Activated B cell treated with CpG ODN at 0.5 μM for 24 hours (primary cell): ENCODE data around the gene ANP32B. TPM values are rescaled to one million over a fixed set of nuclear protein-coding genes. Genes with fewer than 3 reads are reported as not detected.
A peak's percentile ranks its signal among the peaks of the same experiment; 100 is the strongest.

ENCODE experiments used
- ATAC-seq: fragments of 200-7000 bp; cut with Tn5 transposase; one replicate; pipeline ENCODE4 v1.10.0; 2021; ENCODE audit warnings: low read depth, mild to moderate bottlenecking, moderate library complexity
- CTCF ChIA-PET: fragments of 350-600 bp; sonication (Branson Sonifier 250); formaldehyde crosslinking; loops from one replicate; lab custom pipeline; 2021; ENCODE audit warnings: antibody characterized with exemption; lab: Charles Lee
- POLR2A ChIA-PET: fragments of 350-600 bp; sonication (Branson Sonifier 250); formaldehyde crosslinking; loops from one replicate; lab custom pipeline; 2021; ENCODE audit warnings: antibody characterized with exemption; lab: Charles Lee
- DNase-seq: peaks from one replicate; pipeline ENCODE4 v3.0.0; 2022
- H3K27ac Mint-ChIP-seq: one replicate; pipeline ENCODE4 v1.8.0; 2020; ENCODE audit warnings: mixed read lengths
- H3K27me3 Mint-ChIP-seq: one replicate; pipeline ENCODE4 v1.8.0; 2021; ENCODE audit warnings: mixed read lengths
- H3K36me3 Mint-ChIP-seq: one replicate; pipeline ENCODE4 v1.8.0; 2021; ENCODE audit warnings: low read depth, mixed read lengths
- H3K4me1 Mint-ChIP-seq: one replicate; pipeline ENCODE4 v1.8.0; 2021; ENCODE audit warnings: mixed read lengths
- H3K4me3 Mint-ChIP-seq: one replicate; pipeline ENCODE4 v1.8.0; 2020; ENCODE audit warnings: mild to moderate bottlenecking, mixed read lengths
- H3K9me3 Mint-ChIP-seq: one replicate; pipeline ENCODE4 v1.8.0; 2020; ENCODE audit warnings: mixed read lengths
- intact Hi-C: fragments of 100-400 bp; cut with micrococcal nuclease; formaldehyde crosslinking; loops from one replicate; pipeline ENCODE4 v1.15.1; 2024
- total RNA-seq: library from RNA; stranded (reverse); gene quantifications from 2 replicates; pipeline ENCODE4 v1.2.3, GENCODE V29; 2022
- TF ChIP-seq, protein P1 (sequence below): fragments of 200-600 bp; IDR thresholded peaks from one replicate; pipeline ENCODE4 v1.8.0; 2022; ENCODE audit warnings: antibody characterized with exemption, mild to moderate bottlenecking

The ANP32B gene
- total RNA-seq, 1 donor from 2014 or later: 162 TPM

GRCh38 chr9:98039607-98040017 is 56.5 kb downstream of the ANP32B start:
- peak overlapping the region; percentile 46 for H3K27ac Mint-ChIP-seq
- peak overlapping the region; percentile 76 for H3K4me3 Mint-ChIP-seq
- no peaks in the 10 kb centered on the region for H3K9me3 Mint-ChIP-seq
- CTCF ChIA-PET: interaction anchor here (1.0 kb wide), 2 partner anchors 32 to 116 kb away, joined by 3 to 5 read pairs; no protein-coding TSS in a partner anchor
- TF ChIP-seq, protein P1, sequence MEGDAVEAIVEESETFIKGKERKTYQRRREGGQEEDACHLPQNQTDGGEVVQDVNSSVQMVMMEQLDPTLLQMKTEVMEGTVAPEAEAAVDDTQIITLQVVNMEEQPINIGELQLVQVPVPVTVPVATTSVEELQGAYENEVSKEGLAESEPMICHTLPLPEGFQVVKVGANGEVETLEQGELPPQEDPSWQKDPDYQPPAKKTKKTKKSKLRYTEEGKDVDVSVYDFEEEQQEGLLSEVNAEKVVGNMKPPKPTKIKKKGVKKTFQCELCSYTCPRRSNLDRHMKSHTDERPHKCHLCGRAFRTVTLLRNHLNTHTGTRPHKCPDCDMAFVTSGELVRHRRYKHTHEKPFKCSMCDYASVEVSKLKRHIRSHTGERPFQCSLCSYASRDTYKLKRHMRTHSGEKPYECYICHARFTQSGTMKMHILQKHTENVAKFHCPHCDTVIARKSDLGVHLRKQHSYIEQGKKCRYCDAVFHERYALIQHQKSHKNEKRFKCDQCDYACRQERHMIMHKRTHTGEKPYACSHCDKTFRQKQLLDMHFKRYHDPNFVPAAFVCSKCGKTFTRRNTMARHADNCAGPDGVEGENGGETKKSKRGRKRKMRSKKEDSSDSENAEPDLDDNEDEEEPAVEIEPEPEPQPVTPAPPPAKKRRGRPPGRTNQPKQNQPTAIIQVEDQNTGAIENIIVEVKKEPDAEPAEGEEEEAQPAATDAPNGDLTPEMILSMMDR: no peak
- peaks cover 4% of the 10 kb centered on the region for H3K27me3 Mint-ChIP-seq
- intact Hi-C loops: no loop called here
- H3K4me1 Mint-ChIP-seq: peaks cover 58% of the 10 kb centered on the region
- POLR2A ChIA-PET: interaction anchor here (1.1 kb wide), 3 partner anchors 17 to 117 kb away, joined by 3 to 5 read pairs (median 4); partner anchors contain the start of genes NANS and TRMO
- DNase-seq: no peak
- H3K36me3 Mint-ChIP-seq: no peaks in the 10 kb centered on the region
- peak; percentile 22 for ATAC-seq

DNA sequence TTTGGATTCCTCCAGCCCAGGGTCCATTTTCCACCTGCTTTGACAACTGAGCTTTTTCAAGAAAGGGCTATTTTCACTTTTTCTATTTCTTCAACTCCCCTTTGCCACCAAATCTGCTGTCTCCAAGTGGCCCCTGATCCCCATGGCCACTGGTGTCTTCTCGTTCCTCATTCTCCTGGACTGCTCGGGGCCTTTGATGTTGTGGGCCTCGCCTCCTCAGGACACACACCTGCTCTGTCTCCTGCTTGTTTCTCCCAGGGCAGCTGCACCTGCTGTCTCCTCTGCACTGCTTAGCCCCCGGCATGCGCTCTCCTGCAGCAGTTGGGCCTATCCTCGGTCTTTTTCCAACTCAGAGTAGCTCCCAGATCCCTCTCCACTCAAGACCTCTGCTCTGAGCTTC is 57.1 kb downstream of the ANP32B start:
- peaks cover 4% of the 10 kb centered on the region for H3K27me3 Mint-ChIP-seq

DNA sequence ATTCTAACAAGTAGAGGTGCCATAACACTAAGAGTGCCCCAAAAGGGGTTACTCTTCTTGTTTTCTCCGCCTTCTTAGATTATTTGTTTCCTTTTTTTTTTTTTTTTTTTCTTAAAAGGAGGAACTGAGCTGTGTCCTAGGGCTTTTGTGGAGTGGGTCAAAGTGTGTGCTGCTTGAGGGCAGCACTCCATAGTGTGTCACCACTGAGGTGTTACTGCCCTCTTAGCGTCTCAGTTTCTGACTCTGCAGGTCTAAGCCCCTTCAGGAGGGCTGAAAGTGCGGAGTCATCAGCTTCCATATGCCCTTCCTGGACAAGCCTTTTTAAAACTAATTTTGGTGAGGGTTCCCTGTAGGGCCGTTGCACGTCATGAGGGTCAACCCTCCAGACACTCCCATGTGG is 60.8 kb downstream of the ANP32B start:
- ATAC-seq (no peak), DNase-seq (no peak)
- peaks cover 65% of the 10 kb centered on the region for H3K4me1 Mint-ChIP-seq
- H3K4me3 Mint-ChIP-seq: no peak overlapping the region
- peaks cover 4% of the 10 kb centered on the region for H3K27me3 Mint-ChIP-seq
- ChIA-PET POLR2A (interaction anchor here (1.5 to 5.1 kb wide), 3 partner anchors 13 to 122 kb away, joined by 16 to 38 read pairs (median 21); partner anchors contain the start of genes NANS and TRMO), CTCF (interaction anchor here (2.1 kb wide), 1 partner anchor 9 kb away, joined by 7 read pairs; no protein-coding TSS in a partner anchor)
- H3K27ac Mint-ChIP-seq: no peak overlapping the region
- H3K9me3 Mint-ChIP-seq: peaks cover 7% of the 10 kb centered on the region
- TF ChIP-seq, protein P1: no peak
- peaks cover 21% of the 10 kb centered on the region for H3K36me3 Mint-ChIP-seq
- intact Hi-C loops: no loop called here

More for the DNA sequence above, 57.1 kb downstream of the ANP32B start:
- POLR2A ChIA-PET: interaction anchor here (1.1 kb wide), 2 partner anchors 58 to 118 kb away, joined by 3 to 5 read pairs; partner anchors contain the start of gene TRMO
- ATAC-seq: no peak
- Mint-ChIP-seq H3K27ac (peak overlapping the region; percentile 46), H3K4me1 (peaks cover 58% of the 10 kb centered on the region), H3K36me3 (peaks cover 2% of the 10 kb centered on the region), H3K9me3 (peaks cover 3% of the 10 kb centered on the region), H3K4me3 (peak overlapping the region; percentile 76)
- no peak for DNase-seq
- TF ChIP-seq, protein P1: no peak
- CTCF ChIA-PET: no interaction called here
- intact Hi-C loops: no loop called here

- ATAC-seq (peak; percentile 87), DNase-seq (no peak)
- Mint-ChIP-seq H3K9me3 (peaks cover 7% of the 10 kb centered on the region), H3K36me3 (peaks cover 23% of the 10 kb centered on the region), H3K4me1 (peaks cover 53% of the 10 kb centered on the region), H3K27me3 (peaks cover under 1% of the 10 kb centered on the region), H3K27ac (peak overlapping the region; percentile 84), H3K4me3 (peak overlapping the region; percentile 83)
- TF ChIP-seq, protein P1: no peak
- ChIA-PET CTCF (interaction anchor here (0.8 to 2.1 kb wide), 5 partner anchors 11 to 218 kb away, joined by 3 to 7 read pairs (median 4); partner anchors contain the start of gene NANS), POLR2A (interaction anchor here (0.6 to 5.1 kb wide), 12 partner anchors 8 to 411 kb away, joined by 3 to 38 read pairs (median 4); partner anchors contain the start of genes ANP32B, NANS, TBC1D2 and TRMO)
- intact Hi-C loops: loop anchor here (1.0 kb wide), 5 partner anchors 11 to 210 kb away; partner anchors contain the start of genes ANP32B, NANS and TBC1D2
Observed at GRCh38 chr9:98045234-98046179, 62.4 kb downstream of the ANP32B start.
